H1 (cell line): ENCODE results near the gene ZNF652.

Experiments
- CEBPB ChIP-seq: IDR thresholded peaks from 2 replicates; pipeline ENCODE4 v1.6.1; 2012; ENCODE audit warnings: low read depth, low read length
- EZH2 ChIP-seq: fragments of 200-600 bp; sonication (generic); IDR thresholded peaks from 2 replicates; pipeline ENCODE4 v1.7.1; 2012; ENCODE audit warnings: low read depth, mild to moderate bottlenecking, moderate library complexity, low read length, inconsistent platforms; ENCODE audit not compliant: severe bottlenecking
- JUN ChIP-seq: IDR thresholded peaks from 2 replicates; pipeline ENCODE4 v1.6.1; 2011; ENCODE audit warnings: low read depth, mild to moderate bottlenecking, improper control_type of control experiment, low read length
- JUND ChIP-seq: IDR thresholded peaks from 2 replicates; pipeline ENCODE4 v1.6.1; 2011; ENCODE audit warnings: mild to moderate bottlenecking, improper control_type of control experiment, low read length
- KDM5A ChIP-seq: fragments of 200-600 bp; IDR thresholded peaks from 2 replicates; pipeline ENCODE4 v1.7.1; 2012; ENCODE audit warnings: mild to moderate bottlenecking, low read length, inconsistent platforms, mixed read lengths
- NANOG ChIP-seq: IDR thresholded peaks from 2 replicates; pipeline ENCODE4 v1.6.1; 2011; ENCODE audit warnings: low read length, low read depth, mild to moderate bottlenecking, inconsistent platforms; ENCODE audit not compliant: insufficient read depth, poor library complexity, severe bottlenecking
- POLR2A ChIP-seq, 2 experiments: IDR thresholded peaks; 1 replicate in 1 of 2; 2 replicates in 1 of 2; pipeline ENCODE4 v1.6.1; 2011; ENCODE audit warnings: low read depth in 2 of 2, low read length in 2 of 2, mild to moderate bottlenecking in 2 of 2; ENCODE audit errors: control extremely low read depth in 1 of 2
- POLR2AphosphoS5 ChIP-seq: IDR thresholded peaks from 2 replicates; pipeline ENCODE4 v1.6.1; 2011; ENCODE audit warnings: low read depth, low read length
- RBBP5 ChIP-seq: IDR thresholded peaks from 2 replicates; pipeline ENCODE4 v1.7.1; 2012; ENCODE audit warnings: low read depth, mild to moderate bottlenecking, inconsistent platforms, low read length, moderate library complexity, borderline replicate concordance
- RFX5 ChIP-seq: IDR thresholded peaks from 2 replicates; pipeline ENCODE4 v1.6.1; 2011; ENCODE audit warnings: low read depth, low read length, improper control_type of control experiment, borderline replicate concordance
- SP4 ChIP-seq: IDR thresholded peaks from 2 replicates; pipeline ENCODE4 v1.6.1; 2012; ENCODE audit warnings: low read length, inconsistent platforms
- TCF12 ChIP-seq: IDR thresholded peaks from 2 replicates; pipeline ENCODE4 v1.6.1; 2011; ENCODE audit warnings: low read depth, mild to moderate bottlenecking, low read length
- ZNF274 ChIP-seq: IDR thresholded peaks from 2 replicates; pipeline ENCODE4 v1.7.0; 2012; ENCODE audit warnings: low read length, borderline replicate concordance; ENCODE audit errors: extremely low read depth
- TF ChIP-seq, protein P1 (sequence below), 3 experiments: IDR thresholded peaks; 1 replicate in 2 of 3; 2 replicates in 1 of 3; pipeline versions ENCODE4 v1.5.1 to v1.6.1; 2011; ENCODE audit warnings: low read length in 3 of 3, mild to moderate bottlenecking in 3 of 3, inconsistent platforms in 2 of 3, low read depth in 1 of 3, moderate library complexity in 1 of 3; ENCODE audit not compliant: insufficient read depth in 1 of 3; ENCODE audit errors: control extremely low read depth in 1 of 3

DNA sequence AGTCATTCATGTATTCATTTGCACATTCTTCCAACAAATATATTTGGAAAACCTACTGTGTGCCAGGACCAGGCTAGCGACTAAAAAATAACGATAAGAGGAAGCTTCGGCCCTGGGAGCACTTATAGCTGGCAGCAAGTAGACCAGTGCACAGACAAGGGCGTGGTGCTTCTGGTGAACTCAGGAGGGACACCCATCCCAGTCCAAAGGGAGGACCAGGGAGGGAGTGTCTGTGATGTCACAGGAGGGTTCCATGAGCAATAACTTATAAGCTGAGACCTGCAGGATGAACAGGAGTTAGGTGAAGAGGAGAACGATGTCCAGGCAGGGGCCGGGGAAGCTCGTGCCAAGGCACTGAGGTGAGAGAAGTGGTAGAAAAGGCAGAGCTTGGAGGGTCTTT, 114.1 kb downstream of the ZNF652 start:
- no peak for TF ChIP-seq RFX5
- TF ChIP-seq EZH2: no peak
- TF ChIP-seq, protein P1, sequence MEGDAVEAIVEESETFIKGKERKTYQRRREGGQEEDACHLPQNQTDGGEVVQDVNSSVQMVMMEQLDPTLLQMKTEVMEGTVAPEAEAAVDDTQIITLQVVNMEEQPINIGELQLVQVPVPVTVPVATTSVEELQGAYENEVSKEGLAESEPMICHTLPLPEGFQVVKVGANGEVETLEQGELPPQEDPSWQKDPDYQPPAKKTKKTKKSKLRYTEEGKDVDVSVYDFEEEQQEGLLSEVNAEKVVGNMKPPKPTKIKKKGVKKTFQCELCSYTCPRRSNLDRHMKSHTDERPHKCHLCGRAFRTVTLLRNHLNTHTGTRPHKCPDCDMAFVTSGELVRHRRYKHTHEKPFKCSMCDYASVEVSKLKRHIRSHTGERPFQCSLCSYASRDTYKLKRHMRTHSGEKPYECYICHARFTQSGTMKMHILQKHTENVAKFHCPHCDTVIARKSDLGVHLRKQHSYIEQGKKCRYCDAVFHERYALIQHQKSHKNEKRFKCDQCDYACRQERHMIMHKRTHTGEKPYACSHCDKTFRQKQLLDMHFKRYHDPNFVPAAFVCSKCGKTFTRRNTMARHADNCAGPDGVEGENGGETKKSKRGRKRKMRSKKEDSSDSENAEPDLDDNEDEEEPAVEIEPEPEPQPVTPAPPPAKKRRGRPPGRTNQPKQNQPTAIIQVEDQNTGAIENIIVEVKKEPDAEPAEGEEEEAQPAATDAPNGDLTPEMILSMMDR (IDR thresholded peaks at IDR 0.05; ENCODE audit: control extremely low read depth in 1 of 3, insufficient read depth in 1 of 3, low read depth in 1 of 3, low read length in 3 of 3): no peak
- no peak for TF ChIP-seq POLR2A (IDR thresholded peaks at IDR 0.05; ENCODE audit: control extremely low read depth in 1 of 2, low read depth in 2 of 2, low read length in 2 of 2)
- no peak for TF ChIP-seq SP4
- no peak for TF ChIP-seq CEBPB
- TF ChIP-seq ZNF274: no peak
- no peak for TF ChIP-seq TCF12
- TF ChIP-seq RBBP5: no peak
- no peak for TF ChIP-seq POLR2AphosphoS5
- TF ChIP-seq JUND: no peak
- no peak for TF ChIP-seq KDM5A
- no peak for TF ChIP-seq NANOG
- no peak for TF ChIP-seq JUN
